NCI-H1436 (cell line): ENCODE results near the gene NAT14.
"Not testable (repeated sequence)": the region's sequence is repeated elsewhere in the genome, so short reads cannot be mapped to it uniquely, and the experiment has no call there.

Source experiments
- DNase-seq: peaks from one replicate; lab custom pipeline; 2025; lab: John Stamatoyannopoulos, UW

NAT14 gene

DNA sequence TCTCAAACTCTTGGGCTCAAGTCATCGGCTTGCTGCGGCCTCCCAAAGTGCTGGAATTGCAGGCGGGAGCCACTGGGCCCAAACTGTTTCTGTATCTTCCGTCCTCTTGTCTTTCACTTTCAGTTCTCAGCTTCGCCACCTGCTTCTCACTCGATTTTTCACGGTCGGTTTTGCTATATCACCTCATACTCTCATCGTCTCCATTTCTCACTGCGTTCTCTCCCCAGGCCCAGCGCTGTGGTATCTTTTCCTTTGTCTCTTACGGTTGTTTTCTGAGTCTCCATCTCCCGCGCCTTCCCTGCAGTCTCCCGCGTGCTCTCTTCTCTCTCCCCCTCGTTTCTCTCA, 18.1 kb downstream of the NAT14 start:
- DNase-seq = no peak

DNA sequence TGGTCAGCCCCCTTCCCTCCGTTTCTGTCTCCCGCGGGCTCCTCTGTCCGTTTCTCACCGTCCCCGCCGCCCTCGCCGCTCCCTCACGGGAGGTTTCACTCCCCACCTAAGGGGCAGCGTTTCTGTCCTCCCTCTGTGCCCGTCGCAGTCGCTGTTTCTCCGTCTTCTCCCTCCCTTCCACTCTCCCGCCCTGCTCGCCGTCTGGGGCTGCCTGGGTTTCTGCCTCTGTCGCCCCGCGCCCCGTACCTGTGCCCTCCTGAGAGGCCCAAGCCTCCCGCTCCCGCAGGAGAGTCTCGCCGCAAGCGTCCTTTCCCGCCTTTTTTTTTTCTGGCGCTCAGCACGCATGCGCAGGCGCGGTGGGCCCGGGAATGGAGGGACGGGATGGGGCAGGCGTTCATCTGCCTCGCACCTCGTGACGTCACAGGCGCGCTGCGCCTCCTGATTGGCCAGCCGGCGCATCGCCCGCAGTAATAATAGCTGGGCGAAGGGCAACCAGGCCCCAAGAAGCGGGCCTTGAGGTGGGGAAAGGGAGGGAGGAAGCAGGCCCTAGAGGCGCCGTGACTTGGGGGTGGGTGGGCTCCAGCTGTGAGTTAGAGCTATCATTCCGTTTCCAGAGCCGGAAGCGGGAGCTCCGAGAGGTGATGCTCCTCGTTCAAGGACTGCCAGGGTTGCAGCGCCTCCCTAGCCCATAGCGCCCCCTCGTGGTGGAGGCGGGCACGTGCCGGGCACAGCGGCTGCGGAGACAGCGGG, 18.7 kb downstream of the NAT14 start:
- DNase-seq = peak; percentile 76

DNA sequence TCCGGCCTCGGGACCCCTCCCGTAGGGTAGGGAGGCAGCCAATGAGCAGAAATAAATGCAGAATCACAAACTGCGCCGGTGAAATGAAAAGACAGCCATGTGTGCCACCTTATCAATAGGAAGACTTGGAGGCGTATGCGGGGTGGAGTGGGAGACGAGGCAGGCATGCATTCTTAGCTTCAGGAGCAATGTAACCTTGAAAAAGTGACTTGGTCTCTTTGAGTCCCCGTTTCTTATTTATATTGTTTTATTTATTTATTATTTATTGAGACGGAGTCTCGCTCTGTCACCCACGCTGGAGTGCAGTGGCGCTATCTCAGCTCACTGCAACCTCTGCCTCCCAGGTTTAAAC, 19.2 kb downstream of the NAT14 start:
- no peak for DNase-seq

DNA sequence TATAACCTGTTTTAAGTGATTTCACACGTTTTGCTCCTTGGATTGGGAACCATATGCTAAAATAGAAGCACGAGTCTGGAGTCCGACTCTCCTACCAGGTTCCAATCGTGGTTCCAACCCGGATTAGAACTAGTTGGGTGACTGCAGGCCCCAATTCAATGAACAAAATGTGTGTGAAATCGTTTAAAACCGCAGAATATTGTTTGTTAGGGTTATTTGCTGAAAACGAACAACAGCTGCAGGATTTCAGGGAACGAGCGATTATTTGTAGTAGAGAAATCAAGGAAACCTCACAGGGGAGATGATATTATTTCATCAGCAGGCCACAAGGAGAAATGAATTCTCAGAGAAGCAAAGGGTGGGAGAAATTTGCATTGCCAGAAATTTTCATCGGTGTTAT, 20.0 kb downstream of the NAT14 start:
- no peak for DNase-seq

DNA sequence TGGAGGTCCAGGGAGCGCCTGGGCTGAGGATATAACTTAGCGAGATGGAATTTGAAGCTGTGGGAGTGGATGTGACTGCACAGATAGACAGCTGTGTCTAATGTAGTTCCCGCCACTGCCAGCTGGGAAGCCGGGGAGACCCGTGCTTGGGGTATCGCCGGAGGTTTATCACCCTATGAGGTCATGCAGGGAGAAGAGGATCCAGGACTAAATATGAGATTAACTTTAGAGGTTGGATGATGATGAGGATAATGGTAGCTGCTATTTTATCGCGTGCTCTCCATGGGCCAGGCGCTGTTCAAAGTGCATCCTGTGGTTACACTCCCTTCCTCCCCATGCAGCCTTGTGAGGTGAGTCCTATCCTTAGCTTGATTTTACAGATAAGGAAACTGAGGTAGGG, 23.1 kb downstream of the NAT14 start:
- no peak for DNase-seq

DNA sequence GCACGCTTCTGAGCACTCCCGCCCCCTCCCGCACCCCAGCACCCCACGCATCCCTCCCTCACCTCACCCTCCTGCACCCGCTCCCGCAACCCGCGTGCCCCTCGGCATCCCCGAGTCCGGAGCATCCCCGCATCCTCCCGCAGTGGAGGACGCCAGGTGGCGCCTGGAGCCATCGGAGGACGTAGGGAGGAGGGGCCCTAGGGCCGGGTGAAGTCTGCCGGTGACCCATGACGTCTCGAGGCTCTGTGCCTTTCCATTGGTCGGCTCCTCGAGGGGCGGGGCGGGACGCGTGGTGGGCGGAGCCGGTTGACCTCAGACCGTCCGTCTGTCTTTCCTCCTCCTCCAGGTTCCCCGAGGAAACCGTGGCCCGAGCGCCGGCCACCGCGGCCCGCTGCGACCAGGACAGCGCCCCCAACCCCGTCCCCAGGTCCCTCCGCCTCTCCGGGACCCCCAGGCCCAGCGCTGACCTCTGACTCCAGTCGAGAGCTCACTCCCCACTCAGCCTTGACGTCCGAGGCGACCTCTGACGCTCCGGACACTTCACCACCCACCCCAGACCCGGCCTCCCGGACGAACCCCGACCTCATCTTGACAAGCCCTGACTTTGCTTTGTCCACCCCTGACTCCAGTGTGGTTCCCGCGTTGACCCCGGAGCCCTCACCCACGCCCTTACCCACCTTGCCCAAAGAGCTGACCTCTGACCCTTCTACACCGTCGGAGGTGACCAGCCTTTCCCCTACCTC, 32.1 kb downstream of the NAT14 start:
- peak; percentile 97 for DNase-seq

DNA sequence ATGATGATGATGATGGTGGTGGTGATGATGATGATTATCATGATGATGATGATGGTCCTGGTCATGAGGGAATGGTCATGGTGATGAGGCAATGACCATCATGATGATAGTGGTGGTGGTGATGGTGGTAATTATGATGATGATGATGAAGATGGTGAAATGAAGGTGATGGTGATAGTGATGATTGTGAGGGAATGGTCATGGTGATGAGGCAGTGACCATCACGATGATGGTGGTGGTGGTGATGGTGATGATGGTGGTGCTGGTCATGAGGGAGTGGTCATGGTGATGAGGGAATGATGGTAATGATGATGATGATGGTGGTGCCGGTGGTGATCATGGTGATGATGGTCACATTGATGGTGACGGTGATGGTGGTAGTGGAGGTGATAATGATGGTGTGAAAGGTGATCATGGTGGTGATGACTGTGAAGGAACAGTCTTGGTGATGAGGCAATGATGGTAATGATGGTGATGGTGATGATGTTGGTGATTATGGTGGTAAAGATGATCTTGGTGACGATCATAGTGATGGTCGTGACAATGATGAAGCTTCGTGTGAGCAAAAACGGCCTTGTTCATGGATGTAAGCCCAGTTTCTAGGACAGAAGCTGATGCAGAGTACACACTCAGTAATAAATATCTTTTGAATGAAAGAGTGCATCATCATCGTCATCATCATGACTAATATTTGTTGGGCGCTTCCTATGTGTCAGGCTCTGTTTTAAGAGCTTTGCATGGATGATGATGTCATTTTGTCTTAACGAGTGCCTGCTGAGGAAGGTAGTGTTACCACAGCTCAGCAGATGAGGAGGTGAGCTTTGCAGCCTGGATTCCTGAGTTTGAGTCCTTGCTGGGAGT, 34.7 kb downstream of the NAT14 start:
- no peak for DNase-seq

DNA sequence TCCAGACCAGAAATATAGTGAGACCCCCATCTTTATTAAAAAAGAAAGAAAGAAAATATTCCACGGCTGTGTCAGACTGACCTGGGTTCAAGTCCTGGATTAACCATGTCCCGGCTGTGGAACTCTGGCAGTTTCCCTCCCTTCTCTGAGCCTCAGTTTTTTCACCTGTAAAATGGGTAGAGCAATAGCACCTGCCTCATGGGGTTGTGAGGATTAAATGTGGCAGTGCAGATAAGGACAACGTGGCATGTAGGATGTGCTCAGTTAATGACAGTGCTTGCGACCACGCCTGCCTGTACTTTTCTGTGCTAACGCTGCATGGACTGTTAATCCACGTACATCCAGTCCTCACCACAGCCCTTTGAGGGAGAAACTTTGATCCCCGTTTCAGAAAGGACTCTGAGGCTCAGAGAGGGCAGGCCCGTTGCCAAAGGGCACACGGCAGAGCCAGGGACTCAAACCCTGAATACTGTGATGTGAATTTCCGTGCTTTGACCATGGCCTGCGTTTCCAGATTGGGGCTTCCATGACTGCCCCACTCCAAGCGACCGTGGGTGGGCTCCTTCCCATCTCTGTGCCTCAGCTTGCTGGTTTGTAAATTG, 35.8 kb downstream of the NAT14 start:
- DNase-seq = no peak

DNA sequence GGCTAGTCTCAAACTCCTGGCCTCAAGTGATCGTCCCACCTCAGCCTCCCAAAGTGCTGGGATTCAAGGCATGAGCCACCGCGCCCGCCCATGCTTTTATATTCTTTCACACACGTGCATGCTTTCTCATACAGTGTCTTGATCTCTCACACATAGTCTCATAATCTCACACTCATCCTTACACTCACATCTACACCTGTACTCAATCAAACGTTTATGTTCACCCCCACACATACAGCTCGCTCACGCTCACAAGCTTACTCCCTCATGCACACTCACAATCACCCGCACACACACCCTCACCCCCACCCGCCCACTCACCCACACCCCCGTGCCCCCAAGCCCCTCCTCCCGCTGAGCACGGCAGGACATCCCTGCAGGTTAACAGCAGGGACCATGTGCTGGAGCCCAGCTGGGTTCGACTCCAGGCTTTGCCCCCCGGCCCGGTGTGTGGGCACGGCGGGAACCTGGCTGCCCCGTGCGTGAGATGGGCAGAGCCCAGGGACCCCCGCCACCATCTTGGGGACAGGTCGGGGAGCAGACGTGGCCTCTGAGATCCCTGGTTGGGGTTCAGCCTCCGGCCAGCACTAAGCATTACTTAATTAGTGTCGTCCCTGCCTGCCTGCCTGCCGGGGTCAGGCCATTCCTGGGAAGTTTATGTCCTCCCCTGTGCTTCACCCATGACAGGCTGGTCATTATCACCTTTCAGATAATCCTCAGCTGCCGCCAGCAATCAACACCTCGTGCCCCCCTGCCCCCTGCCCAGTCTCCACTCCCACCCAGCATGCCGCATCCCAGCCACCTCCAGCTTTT, 40.5 kb downstream of the NAT14 start:
- DNase-seq = no peak

DNA sequence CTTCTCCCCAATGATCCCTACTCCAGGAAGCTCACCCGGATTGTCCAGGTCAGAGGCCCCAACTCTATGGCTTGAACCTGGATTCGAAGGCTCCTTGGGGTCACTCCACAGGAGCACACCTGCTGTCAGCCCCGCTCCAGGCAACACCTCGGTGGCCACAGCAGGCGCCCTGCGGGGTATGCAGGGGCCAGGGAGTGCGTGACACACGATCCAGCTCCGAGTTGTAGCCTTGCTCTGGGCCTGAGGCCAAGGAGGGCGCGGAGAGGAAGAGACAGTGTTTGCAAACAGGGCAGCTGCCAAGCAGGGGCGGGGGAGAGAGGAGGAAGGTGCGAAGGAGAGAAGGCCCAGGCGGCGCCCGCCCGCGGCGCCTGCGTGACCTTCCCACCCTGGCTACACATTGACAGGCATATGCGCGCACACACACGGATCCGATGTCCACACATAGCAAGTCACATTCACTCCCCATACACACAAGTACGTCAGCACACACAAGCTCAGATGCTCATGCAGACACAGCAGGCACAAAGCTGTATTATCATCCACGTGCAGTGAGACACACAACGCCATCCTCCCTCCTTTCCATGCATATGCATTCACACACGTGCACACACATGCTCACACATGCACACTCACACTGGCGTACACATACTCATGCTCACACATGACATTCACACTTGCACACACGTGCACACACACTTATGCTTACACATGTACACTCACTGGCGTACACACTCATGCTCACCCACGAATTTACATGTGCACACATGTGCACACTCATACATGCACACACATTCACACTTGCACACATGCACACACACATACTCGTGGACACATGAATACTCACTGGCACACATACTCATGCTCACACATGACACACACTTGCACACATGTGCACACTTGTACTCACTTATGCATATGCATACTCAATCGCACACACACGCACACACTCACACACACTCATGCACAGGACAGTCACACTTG, 41.5 kb downstream of the NAT14 start:
- DNase-seq = peak; percentile 55

DNA sequence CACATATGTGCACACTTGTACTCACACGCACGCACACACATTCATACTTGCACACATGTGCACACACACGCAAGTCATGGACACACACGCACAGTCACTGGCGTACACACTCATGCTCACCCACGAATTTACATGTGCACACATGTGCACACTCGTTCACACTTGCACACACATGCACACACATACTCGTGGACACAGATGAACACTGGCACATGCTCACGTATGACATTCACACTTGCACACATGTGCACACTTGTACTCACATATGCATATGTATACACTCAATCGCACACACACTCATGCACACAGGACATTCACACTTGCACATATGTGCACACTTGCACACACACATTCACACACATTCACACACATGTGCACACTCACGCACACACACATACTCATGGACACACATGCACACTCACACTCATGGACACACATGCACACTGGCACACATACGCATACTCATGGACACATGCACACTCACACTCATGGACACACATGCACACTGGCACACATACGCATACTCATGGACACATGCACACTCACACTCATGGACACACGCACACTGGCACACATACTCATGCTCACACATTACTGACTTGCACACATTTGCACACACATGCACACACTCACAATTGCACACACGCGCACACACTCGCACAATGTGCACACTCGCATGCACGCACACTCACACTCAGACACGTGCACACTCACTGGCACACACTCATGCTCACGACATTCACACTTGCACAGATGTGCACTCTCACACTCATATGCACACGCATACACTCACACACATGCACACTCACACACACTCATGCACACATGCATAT, 42.4 kb downstream of the NAT14 start:
- DNase-seq = no peak

DNA sequence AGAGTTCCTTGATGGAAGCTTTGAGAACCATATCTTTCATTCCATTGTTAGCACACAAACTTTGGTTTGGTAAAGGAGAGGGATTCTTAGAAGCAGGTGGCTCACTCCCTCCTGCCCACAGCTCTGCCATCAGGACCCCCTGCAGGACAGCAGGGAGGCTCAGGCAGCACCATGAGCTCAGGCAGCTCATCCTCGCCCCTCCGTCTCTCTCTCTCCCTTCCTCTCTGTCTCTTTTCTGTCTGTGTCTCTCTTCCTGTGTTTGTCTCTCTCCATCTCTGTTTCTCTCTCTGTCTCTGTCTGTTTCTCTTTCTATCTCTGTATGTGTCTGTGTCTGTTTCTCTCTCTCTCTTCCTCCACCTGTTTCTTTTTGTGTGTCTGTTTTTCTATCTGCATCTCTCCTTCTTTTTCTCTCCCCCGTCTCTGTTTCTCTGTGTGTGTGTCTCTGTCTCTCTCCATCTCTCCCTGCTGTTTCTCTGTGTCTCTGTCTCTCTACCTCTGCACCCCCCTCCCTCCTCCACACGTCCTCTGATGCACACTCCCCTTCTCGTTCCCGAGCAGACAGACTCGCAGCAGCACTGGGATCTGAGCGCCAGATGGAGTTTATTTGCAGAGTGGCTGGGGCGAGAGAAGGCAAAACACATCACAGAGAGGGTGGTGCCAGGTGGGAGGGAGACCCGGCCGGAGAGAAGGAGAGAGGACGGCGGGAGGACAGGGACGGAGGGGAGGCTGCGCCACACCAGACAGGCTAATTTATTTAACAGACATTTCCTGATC, 43.2 kb downstream of the NAT14 start:
- peak; percentile 41 for DNase-seq

DNA sequence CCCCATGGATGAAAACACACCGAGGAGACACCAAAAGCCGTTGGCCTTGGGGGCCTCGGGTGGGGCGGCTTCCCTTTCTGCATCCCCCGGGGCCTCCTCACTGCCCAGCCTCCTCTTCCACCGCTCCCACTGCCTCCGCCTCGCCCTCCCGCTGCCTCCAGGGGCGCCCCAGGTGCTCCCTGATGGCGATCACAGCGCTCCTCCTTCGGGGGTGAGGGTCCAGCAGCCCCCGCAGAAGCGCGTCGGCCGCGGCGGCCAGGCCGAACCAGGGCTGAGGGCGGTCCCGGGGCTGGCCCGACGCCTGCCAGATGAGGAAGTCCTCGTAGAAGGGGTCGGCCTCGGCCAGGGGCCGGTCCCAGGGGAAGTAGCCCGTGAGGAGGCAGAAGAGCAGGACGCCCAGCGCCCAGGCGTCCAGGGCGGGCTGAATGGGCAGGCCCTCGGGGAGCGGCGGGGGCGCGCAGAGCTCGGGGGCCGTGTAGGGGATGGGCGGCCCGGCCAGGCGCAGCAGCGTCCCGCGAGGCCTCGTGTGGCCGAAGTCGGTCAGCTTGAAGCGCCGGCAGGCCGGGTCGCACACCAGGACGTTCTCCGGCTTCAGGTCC, 44.7 kb downstream of the NAT14 start:
- DNase-seq = no peak

DNA sequence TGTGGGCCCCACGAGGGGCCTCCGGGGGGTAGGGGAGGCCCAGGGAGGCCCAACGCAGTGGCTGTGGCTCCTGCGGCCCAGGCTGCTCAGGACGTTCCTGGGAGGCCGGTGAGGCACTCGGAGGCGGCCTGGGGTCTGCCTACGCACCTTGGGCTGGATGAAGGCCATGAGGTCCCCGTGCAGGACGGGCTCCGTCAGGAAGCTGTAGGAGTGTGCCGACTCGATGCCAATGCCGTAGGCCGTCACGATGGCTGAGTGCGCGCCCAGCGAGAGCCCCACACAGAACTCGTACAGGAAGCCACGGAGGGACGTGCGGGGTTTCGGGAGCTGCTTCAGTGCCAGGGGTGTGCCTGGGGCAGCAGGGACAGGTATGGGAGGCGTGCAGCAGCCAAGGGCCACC, 46.0 kb downstream of the NAT14 start:
- no peak for DNase-seq

DNA sequence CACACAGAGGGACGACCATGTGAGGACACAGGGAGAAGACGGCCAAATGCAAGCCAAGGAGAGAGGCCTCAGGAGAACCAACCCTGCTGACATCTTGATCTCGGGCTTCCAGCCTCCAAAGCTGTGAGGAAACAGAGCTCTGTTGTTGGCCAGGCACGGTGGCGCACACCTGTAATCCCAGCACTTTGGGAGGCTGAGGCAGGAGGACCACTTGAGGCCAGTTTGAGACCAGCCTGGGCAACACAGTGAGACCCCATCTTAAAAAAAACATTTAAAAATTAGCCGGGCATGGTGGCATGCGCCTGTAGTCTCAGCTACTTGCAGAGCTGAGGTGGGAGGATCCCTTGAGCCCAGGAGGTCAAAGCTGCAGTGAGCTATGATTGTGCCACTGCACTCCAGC, 49.3 kb downstream of the NAT14 start:
- DNase-seq = not testable (repeated sequence)

DNA sequence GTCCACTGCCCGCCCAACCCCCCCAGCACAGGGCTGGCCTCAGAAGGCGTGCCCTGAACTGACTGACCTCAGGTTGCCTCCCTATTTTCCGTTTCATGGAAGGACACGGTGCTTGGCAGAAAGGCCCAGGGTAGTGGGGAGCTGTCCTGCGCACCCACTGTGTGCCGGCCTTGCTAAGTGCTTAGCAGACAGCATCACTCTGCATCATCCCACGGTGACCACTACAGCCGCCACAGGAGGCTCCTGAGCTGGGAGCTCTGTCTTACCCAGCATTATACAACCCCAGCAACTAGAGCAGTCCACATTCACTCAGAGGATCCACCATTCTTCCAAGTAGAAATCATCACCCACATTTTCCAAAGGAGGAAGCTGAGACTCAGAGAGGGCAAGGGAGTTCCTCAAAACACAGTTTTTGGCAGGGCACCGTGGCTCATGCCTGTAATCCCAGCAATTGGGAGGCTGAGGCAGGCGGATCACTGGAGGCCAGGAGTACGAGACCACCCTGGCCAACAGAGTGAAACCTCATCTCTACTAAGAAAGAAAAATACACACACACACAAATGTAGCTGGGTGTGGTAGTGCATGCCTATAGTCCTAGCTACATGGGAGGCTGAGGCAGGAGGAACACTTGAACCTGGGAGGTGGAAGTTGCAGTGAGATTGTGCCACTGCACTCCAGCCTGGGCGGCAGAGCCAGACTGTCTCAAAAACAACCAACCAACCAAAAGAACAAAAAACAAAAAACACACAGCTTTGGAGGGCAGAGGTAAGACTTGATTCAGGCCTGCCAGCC, 50.4 kb downstream of the NAT14 start:
- no peak for DNase-seq

DNA sequence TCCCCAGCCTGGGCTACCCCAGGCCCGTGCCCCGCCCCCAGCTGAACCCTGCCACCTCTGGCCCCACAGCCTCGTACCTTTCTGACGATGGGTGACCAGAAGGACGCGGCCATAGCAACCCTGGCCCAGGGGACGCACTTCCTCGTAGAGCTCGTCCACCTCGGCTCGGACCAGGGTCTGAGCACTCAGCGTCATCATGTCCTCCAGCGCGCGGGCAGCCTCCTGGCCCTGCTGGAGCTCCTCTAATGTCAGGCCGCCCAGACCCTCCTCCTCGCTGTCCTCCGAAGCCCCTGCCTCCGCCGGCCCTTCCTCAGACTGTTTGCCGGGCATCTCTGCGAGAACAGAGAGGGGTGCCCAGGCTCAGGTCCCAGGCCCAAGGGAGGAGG, 51.0 kb downstream of the NAT14 start:
- no peak for DNase-seq

DNA sequence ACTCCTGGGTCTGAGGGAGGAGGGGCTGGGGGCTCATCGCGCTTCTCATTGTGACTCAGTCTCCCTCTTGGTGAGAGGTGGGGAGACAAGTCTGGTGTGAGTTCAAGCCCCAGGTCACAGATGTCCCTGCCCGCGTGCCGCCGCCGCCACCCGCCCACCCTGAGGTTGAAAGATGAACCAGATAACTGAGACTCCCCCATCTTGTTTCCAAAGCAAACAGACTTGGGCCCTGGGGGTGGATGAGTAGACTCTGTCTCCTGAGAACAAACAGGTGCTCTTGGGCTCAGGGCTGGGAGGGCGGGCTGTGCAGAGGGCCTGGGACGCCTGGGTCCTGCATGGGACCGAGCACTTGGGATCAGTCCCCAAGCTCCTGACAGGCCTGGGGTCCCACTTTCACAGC, 51.4 kb downstream of the NAT14 start:
- no peak for DNase-seq
